Effector memory CD8-positive, alpha-beta T cell (primary cell): Measurements from ENCODE around the gene KCNQ1.

ENCODE experiments used
- ATAC-seq: fragments of 150-1000 bp; cut with Tn5 transposase; replicated peaks from 2 replicates; pipeline ENCODE4 v1.10.0; 2021; ENCODE audit warnings: mild to moderate bottlenecking, moderate library complexity
- DNase-seq, 3 experiments: peaks; one replicate each; pipeline ENCODE4 v3.0.0; 2021
- H3K27ac Mint-ChIP-seq, 2 donors: one replicate each; pipeline ENCODE4 v1.8.0; 2022; ENCODE audit warnings: mild to moderate bottlenecking in 2 of 2, mixed read lengths in 2 of 2, moderate library complexity in 2 of 2
- H3K27me3 Mint-ChIP-seq, 2 donors: one replicate each; pipeline ENCODE4 v1.8.0; 2022; ENCODE audit warnings: mixed read lengths in 2 of 2
- H3K36me3 Mint-ChIP-seq: one replicate; pipeline ENCODE4 v1.8.0; 2022; ENCODE audit warnings: mild to moderate bottlenecking, moderate library complexity, mixed read lengths; ENCODE audit not compliant: insufficient read depth
- H3K4me1 Mint-ChIP-seq, 2 donors: one replicate each; pipeline ENCODE4 v1.8.0; 2022; ENCODE audit warnings: low read depth in 2 of 2, mixed read lengths in 2 of 2
- H3K4me3 Mint-ChIP-seq, 2 donors: one replicate each; pipeline ENCODE4 v1.8.0; 2022; ENCODE audit warnings: mild to moderate bottlenecking in 2 of 2, mixed read lengths in 2 of 2, moderate library complexity in 2 of 2
- H3K9me3 Mint-ChIP-seq, 2 donors: one replicate each; pipeline ENCODE4 v1.8.0; 2022; ENCODE audit warnings: mixed read lengths in 2 of 2

KCNQ1 gene

DNA sequence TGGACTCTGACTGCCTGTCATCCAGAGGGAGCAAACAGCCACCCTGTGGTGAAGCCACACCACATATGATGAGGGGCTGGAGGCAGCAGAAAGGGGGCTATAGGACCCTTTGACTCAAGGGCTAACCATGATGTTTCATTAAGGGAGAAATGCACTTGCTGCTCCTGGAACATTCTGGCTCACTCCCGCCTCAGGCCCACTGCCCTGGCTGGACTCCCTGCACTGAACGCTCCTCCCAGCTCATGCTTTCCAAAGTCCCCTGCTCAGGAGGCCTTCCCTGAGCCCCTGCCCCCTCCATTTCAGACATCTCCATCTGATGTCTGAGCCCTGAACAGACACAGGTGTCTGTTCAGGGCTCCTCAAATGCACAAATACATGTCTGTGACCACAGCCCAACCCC lies 371.7 kb downstream of the KCNQ1 start:
- H3K36me3 Mint-ChIP-seq, result peaks cover 6% of the 10 kb centered on the region
- H3K27me3 Mint-ChIP-seq, result peaks cover 24 to 27% of the 10 kb centered on the region in 2 donors
- no peak overlapping the region for H3K4me3 Mint-ChIP-seq
- peaks cover 3 to 8% of the 10 kb centered on the region in 2 donors for H3K4me1 Mint-ChIP-seq
- H3K9me3 Mint-ChIP-seq, result peaks cover 4 to 8% of the 10 kb centered on the region in 2 donors
- DNase-seq (no peak), ATAC-seq (no peak)
- H3K27ac Mint-ChIP-seq, result no peak overlapping the region

DNA sequence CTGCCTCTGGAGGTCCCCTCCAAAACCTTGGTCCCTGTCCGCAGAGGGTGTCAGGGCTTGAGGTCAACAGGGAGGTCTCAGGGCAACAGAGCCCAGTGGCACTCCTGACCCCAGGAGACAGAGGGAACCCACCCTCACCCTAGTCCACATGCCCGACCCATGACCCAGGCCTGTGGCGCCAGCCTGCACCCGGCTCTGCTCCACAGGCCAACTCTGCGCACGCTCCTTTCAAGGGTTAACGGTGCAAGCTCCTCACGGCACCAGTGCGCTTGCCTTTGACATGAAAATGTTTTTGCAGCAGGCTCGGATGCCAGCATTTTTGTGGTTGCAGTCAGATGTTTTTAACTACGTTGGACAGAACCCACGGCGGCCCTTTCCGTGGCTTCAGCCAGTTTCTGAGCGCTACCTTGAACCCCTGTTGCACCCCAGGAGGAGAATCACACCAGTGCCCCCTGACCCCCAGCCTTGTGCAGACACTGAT lies 372.2 kb downstream of the KCNQ1 start:
- no peak overlapping the region for H3K27ac Mint-ChIP-seq
- H3K27me3 Mint-ChIP-seq, result peaks cover 24 to 32% of the 10 kb centered on the region in 2 donors
- H3K4me1 Mint-ChIP-seq, result peaks cover 3 to 8% of the 10 kb centered on the region in 2 donors
- H3K36me3 Mint-ChIP-seq, result peaks cover 6% of the 10 kb centered on the region
- DNase-seq (no peak), ATAC-seq (no peak)
- peaks cover 4 to 12% of the 10 kb centered on the region in 2 donors for H3K9me3 Mint-ChIP-seq
- H3K4me3 Mint-ChIP-seq, result no peak overlapping the region

DNA sequence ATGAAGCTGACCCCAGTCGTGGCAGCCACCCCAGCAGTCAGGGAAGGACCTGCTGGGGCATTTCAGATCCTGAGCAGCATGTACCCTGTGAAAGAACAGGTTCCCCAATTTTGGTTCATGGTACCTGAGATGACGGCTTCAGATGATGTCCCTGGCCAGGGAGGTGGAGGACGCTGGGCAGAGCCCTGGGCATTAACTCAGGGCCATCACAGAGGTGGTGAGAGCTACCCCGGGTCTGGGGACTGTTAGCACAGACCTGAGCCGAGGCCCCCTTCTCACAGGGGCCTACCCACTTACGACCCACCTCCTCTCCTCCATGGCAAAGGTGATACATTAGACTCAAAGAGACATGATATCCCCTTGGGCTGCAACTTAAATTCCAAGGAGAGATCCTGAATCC lies 372.6 kb downstream of the KCNQ1 start:
- peaks cover 4 to 17% of the 10 kb centered on the region in 2 donors for H3K9me3 Mint-ChIP-seq
- no peak for ATAC-seq
- no peak overlapping the region for H3K27ac Mint-ChIP-seq
- H3K27me3 Mint-ChIP-seq, result peaks cover 23 to 33% of the 10 kb centered on the region in 2 donors
- no peak overlapping the region for H3K4me3 Mint-ChIP-seq
- H3K36me3 Mint-ChIP-seq, result peaks cover 6% of the 10 kb centered on the region
- peaks cover 3 to 4% of the 10 kb centered on the region in 2 donors for H3K4me1 Mint-ChIP-seq
- no peak for DNase-seq

- Mint-ChIP-seq H3K9me3 (peaks cover 4 to 23% of the 10 kb centered on the region in 2 donors), H3K4me3 (no peak overlapping the region), H3K36me3 (peaks cover 6% of the 10 kb centered on the region), H3K27me3 (peaks cover 22 to 33% of the 10 kb centered on the region in 2 donors), H3K4me1 (peaks cover 0 to under 1% of the 10 kb centered on the region in 2 donors), H3K27ac (no peak overlapping the region)
- DNase-seq, result no peak
- no peak for ATAC-seq
These were observed 373.2 kb downstream of the KCNQ1 start for GRCh38 chr11:2818021-2818420.

GRCh38 chr11:2818503-2818902 lies 373.7 kb downstream of the KCNQ1 start:
- Mint-ChIP-seq H3K36me3 (peaks cover 6% of the 10 kb centered on the region), H3K27me3 (peaks cover 23 to 33% of the 10 kb centered on the region in 2 donors), H3K4me3 (no peak overlapping the region), H3K27ac (no peak overlapping the region), H3K4me1 (no peaks in the 10 kb centered on the region), H3K9me3 (peaks cover 4 to 27% of the 10 kb centered on the region in 2 donors)
- DNase-seq (no peak), ATAC-seq (no peak)

DNA sequence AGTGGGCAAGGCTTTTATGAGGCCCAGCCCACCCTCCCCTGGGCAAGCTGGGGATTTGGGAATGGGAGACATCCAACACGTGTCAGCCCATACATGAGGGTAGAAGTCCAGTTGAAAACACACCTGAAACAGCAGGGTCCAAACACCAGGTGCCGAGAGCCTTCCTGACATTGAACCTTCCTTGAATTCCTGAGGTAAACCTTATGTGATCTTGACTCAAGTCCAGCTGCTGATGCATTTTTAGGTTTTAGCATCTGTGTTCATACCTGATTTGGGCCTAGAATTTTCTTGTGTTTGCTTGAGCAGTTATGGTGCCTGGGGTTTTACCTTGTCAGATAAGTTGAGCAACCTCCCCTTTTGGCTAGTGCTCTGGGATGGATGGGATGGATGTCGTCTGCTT lies 374.5 kb downstream of the KCNQ1 start:
- no peaks in the 10 kb centered on the region for H3K4me1 Mint-ChIP-seq
- H3K4me3 Mint-ChIP-seq, result no peak overlapping the region
- H3K27ac Mint-ChIP-seq, result no peak overlapping the region
- H3K27me3 Mint-ChIP-seq, result peaks cover 23 to 33% of the 10 kb centered on the region in 2 donors
- peaks cover 4 to 27% of the 10 kb centered on the region in 2 donors for H3K9me3 Mint-ChIP-seq
- H3K36me3 Mint-ChIP-seq, result peaks cover 5% of the 10 kb centered on the region
- no peak for ATAC-seq
- DNase-seq, result no peak

DNA sequence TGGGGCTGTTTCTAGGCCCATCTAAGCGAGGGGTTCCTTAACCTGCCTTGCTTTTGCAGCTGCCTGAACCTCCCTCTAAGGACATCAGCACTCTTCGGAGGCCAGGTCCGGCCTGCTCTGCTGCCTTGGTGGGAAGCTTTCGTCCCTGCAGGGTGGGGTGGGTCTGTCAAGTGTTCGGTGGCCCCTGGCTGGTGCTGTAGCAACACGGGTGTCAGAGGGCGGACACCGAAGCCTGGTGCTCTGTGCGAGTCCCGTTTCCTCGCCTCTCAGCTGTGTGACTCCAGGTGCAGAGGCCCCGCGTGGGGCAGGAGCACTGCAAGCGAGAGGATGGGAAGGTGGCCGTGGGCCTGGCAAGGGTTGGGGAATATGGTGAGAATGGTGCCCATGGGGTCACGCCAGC lies 376.2 kb downstream of the KCNQ1 start:
- H3K4me1 Mint-ChIP-seq, result no peaks in the 10 kb centered on the region
- H3K27ac Mint-ChIP-seq, result no peak overlapping the region
- DNase-seq (no peak), ATAC-seq (no peak)
- no peak overlapping the region for H3K4me3 Mint-ChIP-seq
- H3K36me3 Mint-ChIP-seq, result peaks cover 7% of the 10 kb centered on the region
- H3K27me3 Mint-ChIP-seq, result peaks cover 29 to 42% of the 10 kb centered on the region in 2 donors
- peaks cover 2 to 23% of the 10 kb centered on the region in 2 donors for H3K9me3 Mint-ChIP-seq

- Mint-ChIP-seq H3K4me1 (no peaks in the 10 kb centered on the region), H3K4me3 (no peak overlapping the region), H3K36me3 (peaks cover 7% of the 10 kb centered on the region), H3K27me3 (peaks cover 29 to 47% of the 10 kb centered on the region in 2 donors), H3K9me3 (peaks cover 1 to 20% of the 10 kb centered on the region in 2 donors), H3K27ac (no peak overlapping the region)
- DNase-seq (no peak), ATAC-seq (no peak)
These were observed 377.1 kb downstream of the KCNQ1 start for GRCh38 chr11:2821891-2822290.

DNA sequence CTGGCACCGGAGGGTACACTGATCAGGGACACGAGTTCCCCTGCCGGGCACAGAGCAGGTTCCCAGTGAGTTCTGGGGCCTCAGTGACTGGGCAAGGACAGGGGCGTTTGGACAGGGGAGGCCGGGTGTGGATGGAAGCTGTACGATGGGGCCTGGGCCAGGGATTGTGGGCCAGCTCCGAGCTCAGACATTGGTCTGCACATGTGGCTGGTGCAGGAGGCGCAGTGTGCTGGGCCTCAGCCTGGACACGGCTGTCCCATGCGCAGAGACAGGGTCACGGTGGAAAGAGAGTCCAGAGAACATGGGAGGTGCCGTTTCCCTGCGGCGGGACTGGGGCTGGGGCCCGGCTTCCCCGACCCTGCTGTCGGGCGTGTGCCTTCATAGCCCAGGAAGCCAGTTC lies 380.0 kb downstream of the KCNQ1 start:
- Mint-ChIP-seq H3K4me3 (no peak overlapping the region), H3K27ac (no peak overlapping the region), H3K9me3 (peaks cover 4 to 38% of the 10 kb centered on the region in 2 donors), H3K4me1 (no peaks in the 10 kb centered on the region), H3K36me3 (peaks cover 8% of the 10 kb centered on the region), H3K27me3 (peaks cover 37 to 51% of the 10 kb centered on the region in 2 donors)
- no peak for ATAC-seq
- DNase-seq, result no peak

GRCh38 chr11:2825261-2825888 lies 380.6 kb downstream of the KCNQ1 start:
- Mint-ChIP-seq H3K4me1 (no peaks in the 10 kb centered on the region), H3K36me3 (peaks cover 8% of the 10 kb centered on the region), H3K27me3 (peaks cover 37 to 51% of the 10 kb centered on the region in 2 donors), H3K4me3 (no peak overlapping the region), H3K27ac (no peak overlapping the region), H3K9me3 (peaks cover 4 to 38% of the 10 kb centered on the region in 2 donors)
- ATAC-seq (no peak), DNase-seq (no peak)

GRCh38 chr11:2825889-2826678 lies 381.3 kb downstream of the KCNQ1 start:
- Mint-ChIP-seq H3K4me3 (no peak overlapping the region), H3K27ac (no peak overlapping the region), H3K9me3 (peaks cover 4 to 38% of the 10 kb centered on the region in 2 donors), H3K27me3 (peaks cover 37 to 51% of the 10 kb centered on the region in 2 donors), H3K4me1 (no peaks in the 10 kb centered on the region), H3K36me3 (peaks cover 8% of the 10 kb centered on the region)
- ATAC-seq (peak; percentile 21), DNase-seq (no peak)

GRCh38 chr11:2826679-2827056 lies 381.9 kb downstream of the KCNQ1 start:
- Mint-ChIP-seq H3K27ac (no peak overlapping the region), H3K4me1 (no peaks in the 10 kb centered on the region), H3K9me3 (peaks cover 4 to 36% of the 10 kb centered on the region in 2 donors), H3K27me3 (peaks cover 37 to 49% of the 10 kb centered on the region in 2 donors), H3K4me3 (no peak overlapping the region), H3K36me3 (peaks cover 8% of the 10 kb centered on the region)
- no peak for ATAC-seq
- no peak for DNase-seq

GRCh38 chr11:2827256-2827655 lies 382.4 kb downstream of the KCNQ1 start:
- H3K4me1 Mint-ChIP-seq, result no peaks in the 10 kb centered on the region
- ATAC-seq, result no peak
- H3K9me3 Mint-ChIP-seq, result peaks cover 4 to 30% of the 10 kb centered on the region in 2 donors

DNA sequence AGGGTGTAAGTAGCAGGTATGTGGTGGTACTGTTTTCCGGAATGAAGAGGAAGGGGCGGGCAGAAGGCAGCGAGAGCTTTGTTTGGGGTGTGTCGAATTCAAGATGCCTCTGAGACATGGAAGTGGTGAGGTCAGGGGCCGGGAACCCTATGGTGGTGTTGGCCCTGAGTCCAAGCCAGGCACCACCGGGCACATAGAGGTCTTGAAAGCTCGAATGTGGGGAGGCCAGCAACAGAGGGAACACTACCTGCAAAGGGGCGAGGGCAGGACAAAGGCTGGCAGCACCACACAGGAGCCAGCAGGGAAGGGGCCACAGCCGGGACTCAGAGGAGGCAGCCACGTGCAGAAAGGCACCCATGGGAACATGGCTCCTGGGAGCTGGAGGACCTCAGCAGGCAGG lies 383.0 kb downstream of the KCNQ1 start:
- DNase-seq (no peak), ATAC-seq (no peak)
- peaks cover 30 to 37% of the 10 kb centered on the region in 2 donors for H3K27me3 Mint-ChIP-seq
- no peak overlapping the region for H3K4me3 Mint-ChIP-seq
- no peak overlapping the region for H3K27ac Mint-ChIP-seq
- H3K9me3 Mint-ChIP-seq, result peaks cover 4 to 25% of the 10 kb centered on the region in 2 donors
- no peaks in the 10 kb centered on the region for H3K4me1 Mint-ChIP-seq
- peaks cover 8% of the 10 kb centered on the region for H3K36me3 Mint-ChIP-seq

More at GRCh38 chr11:2827256-2827655, 382.4 kb downstream of the KCNQ1 start:
- Mint-ChIP-seq H3K4me3 (no peak overlapping the region), H3K27me3 (peaks cover 35 to 43% of the 10 kb centered on the region in 2 donors), H3K27ac (no peak overlapping the region), H3K36me3 (peaks cover 8% of the 10 kb centered on the region)
- no peak for DNase-seq
